OCI-M2 (cell line): Measurements from ENCODE around the gene ADGRV1.
"Not testable (repeated sequence)": the region's sequence is repeated elsewhere in the genome, so short reads cannot be mapped to it uniquely, and the experiment has no call there.

Experiments used
- DNase-seq: peaks from one replicate; lab custom pipeline; 2025; ENCODE audit not compliant: unreplicated experiment; lab: John Stamatoyannopoulos, UW

Gene ADGRV1

GRCh38 chr5:91049800-91050199 is 491.2 kb downstream of the ADGRV1 start:
- no peak for DNase-seq

- not testable (repeated sequence) for DNase-seq
These were observed 493.8 kb downstream of the ADGRV1 start for GRCh38 chr5:91052411-91052810.

DNA sequence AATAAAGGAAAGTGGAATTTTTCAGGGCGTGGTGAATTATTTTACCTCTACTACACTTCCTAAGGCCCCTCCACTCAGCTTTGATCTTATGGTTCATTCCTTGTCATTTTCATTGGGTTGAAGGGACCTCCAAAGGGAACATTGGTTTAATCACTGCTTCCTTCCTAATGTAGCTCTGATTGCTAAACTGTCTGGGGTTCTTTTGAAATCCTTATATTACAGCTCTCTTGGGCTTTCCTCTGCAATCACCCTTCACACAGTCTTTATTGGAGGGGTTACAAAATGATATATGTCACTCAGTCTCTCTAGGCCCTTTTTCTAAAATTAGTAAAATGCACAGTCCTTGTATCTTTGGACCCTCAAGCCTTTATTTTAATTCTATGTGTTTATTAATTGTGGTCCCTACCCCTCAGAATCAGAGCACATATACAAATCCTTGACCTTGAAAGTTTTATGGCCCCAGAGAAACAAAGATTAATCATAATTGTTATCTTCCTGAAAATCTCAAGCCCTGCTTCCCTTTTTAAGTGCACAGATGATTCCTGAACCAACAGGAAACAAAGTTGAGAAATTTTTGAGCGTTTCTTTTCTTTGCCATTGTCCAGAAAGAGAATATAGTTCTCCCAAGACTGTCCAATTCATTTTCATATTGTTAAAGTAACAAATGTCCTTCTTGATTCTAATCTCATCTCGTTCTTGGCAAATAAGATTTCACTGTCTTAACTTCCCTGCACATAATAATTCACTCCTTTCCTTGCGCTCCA is 494.6 kb downstream of the ADGRV1 start:
- DNase-seq = no peak

DNA sequence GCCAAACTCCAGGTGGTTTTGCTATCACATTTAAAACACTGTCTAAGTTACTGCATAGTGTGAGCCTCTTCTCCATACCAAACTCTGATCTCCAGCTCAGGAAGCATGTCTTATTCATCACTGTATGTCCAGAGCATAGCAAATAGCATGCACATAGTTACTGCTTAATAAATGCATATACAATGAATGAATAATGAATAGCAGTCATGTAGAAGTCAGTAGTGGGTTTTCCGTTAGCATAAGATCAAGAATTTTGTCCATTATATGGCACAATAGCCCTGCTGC is 495.1 kb downstream of the ADGRV1 start:
- no peak for DNase-seq

DNA sequence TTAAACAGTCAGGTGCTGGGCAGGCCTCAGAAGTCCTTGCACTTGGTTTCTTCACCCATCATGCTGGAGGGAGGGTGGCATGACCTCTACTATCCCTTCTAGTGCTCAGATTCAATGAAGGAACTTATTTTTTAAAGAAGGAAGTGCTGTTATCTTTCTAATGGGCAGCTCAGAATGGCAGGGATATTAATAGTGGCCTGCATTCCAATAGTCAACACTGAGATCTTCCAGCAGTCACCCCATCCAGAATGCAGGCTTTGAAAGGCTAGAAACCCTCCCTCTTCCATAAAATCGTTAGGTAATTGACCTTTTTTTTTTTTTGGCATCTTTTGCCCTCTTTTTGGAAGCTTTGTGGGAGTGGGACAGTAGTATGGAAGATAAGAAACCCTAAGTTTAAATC is 499.6 kb downstream of the ADGRV1 start:
- DNase-seq = no peak

GRCh38 chr5:91058575-91058974 is 500.0 kb downstream of the ADGRV1 start:
- DNase-seq = no peak

- DNase-seq = no peak
These were observed 500.8 kb downstream of the ADGRV1 start for GRCh38 chr5:91059409-91059808.

DNA sequence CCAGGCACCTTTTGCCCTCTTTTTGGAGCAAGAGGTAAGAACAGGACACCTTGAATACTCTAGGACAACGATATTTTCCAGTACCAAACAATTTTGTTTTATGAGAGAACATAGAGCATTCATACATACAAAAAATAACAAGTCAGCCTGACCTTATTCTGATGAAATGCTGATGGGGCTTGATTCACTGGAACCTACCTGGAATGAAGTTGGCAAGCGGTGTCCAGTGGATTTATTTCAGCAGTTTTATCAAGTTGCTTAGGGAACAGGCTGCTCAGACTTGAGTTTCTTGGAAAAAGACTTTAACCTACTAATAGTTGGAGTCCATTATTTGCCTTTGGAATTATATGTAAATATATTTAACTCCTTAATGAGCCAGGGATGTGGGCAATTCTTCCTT is 502.5 kb downstream of the ADGRV1 start:
- no peak for DNase-seq

DNA sequence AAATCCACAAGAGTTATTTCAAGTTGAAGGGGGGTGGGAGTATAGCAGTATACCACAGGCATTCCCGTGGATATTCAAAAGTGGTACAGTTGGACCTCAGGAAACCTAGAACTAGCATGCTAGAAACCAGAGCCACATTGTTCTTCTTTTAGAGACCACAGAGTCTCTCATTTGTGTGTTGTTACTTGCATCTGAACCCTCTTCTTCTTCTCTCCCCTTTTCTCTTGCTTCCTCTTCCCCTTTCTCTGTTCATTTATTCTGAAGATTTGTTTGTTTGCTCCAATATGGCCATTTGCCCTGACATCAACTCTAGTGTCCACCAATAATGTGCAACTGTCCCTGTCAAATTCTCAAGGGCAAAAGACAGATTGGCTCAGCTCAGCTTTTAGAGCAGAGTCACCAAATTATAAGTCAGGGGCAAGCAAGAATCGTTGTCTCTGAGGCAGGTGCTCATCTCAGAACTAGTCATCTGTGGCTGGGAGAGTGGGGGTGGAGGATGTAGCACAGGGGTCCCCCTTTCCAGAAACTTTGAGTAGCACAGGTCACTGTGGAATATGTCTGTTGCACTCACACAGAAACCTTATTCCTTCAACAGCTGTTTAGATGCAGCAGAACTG is 503.5 kb downstream of the ADGRV1 start:
- DNase-seq = no peak

- not testable (repeated sequence) for DNase-seq
These were observed 504.6 kb downstream of the ADGRV1 start for GRCh38 chr5:91063098-91063690.

DNA sequence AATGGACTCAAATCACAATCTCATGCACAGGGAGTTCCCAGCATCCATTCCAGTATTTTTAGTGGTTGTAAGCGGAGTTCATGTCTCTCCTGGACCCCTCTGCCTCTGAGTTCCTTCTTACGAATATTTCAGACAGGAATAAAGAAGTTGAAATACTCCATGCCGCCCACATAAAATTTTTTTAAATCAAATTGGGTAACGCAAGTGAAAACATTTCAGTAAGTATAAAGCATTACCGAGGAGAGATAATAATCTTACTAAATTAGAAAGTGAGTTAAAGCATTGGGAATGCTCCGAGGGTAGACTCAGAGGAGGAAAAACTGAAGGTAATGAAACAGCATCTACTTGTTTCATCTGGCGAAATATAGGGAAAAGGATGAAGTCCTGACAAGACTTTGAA is 506.9 kb downstream of the ADGRV1 start:
- no peak for DNase-seq

- no peak for DNase-seq
These were observed 510.8 kb downstream of the ADGRV1 start for GRCh38 chr5:91069364-91069763.

GRCh38 chr5:91070761-91071550 is 512.4 kb downstream of the ADGRV1 start:
- DNase-seq = no peak

- no peak for DNase-seq
These were observed 514.3 kb downstream of the ADGRV1 start for GRCh38 chr5:91072881-91073280.

GRCh38 chr5:91074615-91075014 is 516.0 kb downstream of the ADGRV1 start:
- DNase-seq = no peak

- no peak for DNase-seq
These were observed 517.5 kb downstream of the ADGRV1 start for GRCh38 chr5:91076138-91076537.

DNA sequence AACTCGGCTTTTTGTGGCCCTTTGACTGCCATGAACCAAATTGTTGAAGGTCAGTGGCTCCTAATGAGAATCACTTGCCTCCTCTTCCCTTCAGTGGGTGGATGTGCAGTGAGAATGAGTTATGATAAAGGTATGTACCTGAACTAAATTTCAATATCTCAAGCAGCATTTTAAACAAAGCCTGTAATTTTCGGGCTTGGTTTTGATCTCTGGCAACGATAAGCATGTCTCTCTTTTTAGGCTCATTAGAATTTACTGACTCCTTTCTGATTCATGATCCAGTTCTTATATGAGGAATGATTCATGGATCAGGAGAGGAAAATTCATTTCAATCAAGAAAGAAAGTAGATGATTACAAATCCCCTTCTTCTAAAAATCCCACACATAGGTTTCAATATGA is 519.0 kb downstream of the ADGRV1 start:
- DNase-seq = no peak

- no peak for DNase-seq
These were observed 520.4 kb downstream of the ADGRV1 start for GRCh38 chr5:91079037-91079436.

DNA sequence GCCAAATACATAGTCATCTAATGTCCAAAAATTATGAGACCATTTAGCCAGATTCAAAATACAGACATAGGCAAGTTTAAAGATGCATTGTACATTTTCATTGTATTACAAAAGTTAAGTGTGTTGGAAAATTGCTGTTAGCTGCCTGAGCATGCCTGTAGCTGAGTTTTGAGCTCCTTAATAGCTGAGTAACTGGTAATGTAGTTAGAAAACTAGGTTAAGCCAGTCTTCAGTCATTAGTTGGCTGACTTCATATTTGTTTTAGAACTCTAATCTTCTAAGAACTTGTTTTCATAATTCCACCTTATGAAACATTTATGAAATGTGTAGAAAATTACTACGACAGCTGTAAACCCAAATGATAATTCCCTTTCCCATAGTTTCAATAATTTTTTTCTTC is 531.2 kb downstream of the ADGRV1 start:
- DNase-seq = no peak

- no peak for DNase-seq
These were observed 532.4 kb downstream of the ADGRV1 start for GRCh38 chr5:91090995-91091394.

DNA sequence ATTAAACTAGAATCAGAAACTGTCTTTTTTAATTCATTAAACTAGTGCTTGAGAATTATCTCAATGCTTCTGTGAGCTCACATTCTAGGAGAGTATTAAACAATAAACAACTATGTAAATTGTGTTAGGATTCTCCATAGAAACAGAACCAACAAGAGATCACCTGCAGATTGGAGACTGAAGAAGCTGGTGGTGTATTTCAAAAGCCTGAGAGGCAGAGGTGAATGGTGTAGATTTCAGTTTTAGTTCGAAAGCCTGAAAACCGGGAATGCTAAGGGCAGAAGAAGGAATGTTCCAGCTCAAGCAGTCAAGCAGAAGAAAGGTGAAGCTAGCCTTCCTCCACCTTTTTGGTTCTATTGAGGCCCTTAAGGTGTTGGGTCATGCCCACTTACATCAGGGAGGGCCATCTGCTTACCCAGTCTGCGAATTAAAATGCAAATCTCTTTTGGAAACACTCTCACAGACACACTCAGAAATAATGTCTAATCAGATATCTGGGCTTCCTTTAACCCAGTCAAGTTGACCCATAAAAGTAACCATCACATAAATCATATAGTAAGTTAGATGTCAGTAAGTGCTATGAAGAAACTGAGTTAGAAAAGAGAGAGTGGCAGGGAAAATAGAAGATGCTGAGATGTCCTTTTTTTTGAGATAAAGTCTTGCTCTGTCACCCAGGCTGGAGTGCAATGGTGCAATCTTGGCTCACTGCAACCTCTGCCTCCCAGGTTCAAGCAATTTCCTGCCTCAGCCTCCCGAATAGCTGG is 533.1 kb downstream of the ADGRV1 start:
- DNase-seq = no peak
